Keratinocyte (primary cell): ENCODE data around the gene PSMD2. TPM values are rescaled to one million over a fixed set of nuclear protein-coding genes. Genes with fewer than 3 reads are reported as not detected.

Source experiments
- DNase-seq: peaks from one replicate; pipeline ENCODE4 v3.0.0-alpha.2; 2011; ENCODE audit warnings: low read depth, missing footprints, low spot score
- FAIRE-seq: peaks from 2 replicates; lab custom pipeline; 2011; peaks lifted over from hg19 to GRCh38; lab: Jason Lieb, UNC
- H2AFZ ChIP-seq: 2 replicates; pipeline ENCODE4 v1.6.0; 2012; ENCODE audit warnings: low read length, control low read depth, inconsistent platforms; ENCODE audit not compliant: control insufficient read depth
- H3K27ac ChIP-seq: 2 replicates; pipeline ENCODE4 v1.5.1; 2011; ENCODE audit warnings: low read length; ENCODE audit not compliant: control insufficient read depth, insufficient read depth
- H3K27me3 ChIP-seq: 3 replicates; pipeline ENCODE4 v1.6.0; 2011; ENCODE audit warnings: low read length; ENCODE audit not compliant: control insufficient read depth, insufficient read depth; ENCODE audit errors: extremely low read depth
- H3K36me3 ChIP-seq, 2 experiments: 2 replicates in 1 of 2; 3 replicates in 1 of 2; pipeline ENCODE4 v1.5.1; 2011; ENCODE audit warnings: low read length in 2 of 2, mild to moderate bottlenecking in 1 of 2; ENCODE audit not compliant: control insufficient read depth in 2 of 2, insufficient read depth in 2 of 2; ENCODE audit errors: extremely low read depth in 1 of 2
- H3K4me1 ChIP-seq: 3 replicates; pipeline ENCODE4 v1.5.1; 2011; ENCODE audit warnings: low read length; ENCODE audit not compliant: control insufficient read depth, insufficient read depth; ENCODE audit errors: extremely low read depth
- H3K4me2 ChIP-seq: 3 replicates; pipeline ENCODE4 v1.6.0; 2011; ENCODE audit warnings: low read depth, low read length; ENCODE audit not compliant: control insufficient read depth, insufficient read depth; ENCODE audit errors: extremely low read depth
- H3K4me3 ChIP-seq, 3 experiments: fragments of 200-600 bp in 1 of 3; sonication (generic) in 1 of 3; 2 replicates in 2 of 3; 3 replicates in 1 of 3; pipeline ENCODE4 v1.5.1; 2011 to 2016; ENCODE audit warnings: low read length in 3 of 3, mild to moderate bottlenecking in 3 of 3, control low read depth in 2 of 3, inconsistent platforms in 1 of 3, low read depth in 1 of 3, mixed read lengths in 1 of 3, mixed run types in 1 of 3, moderate library complexity in 1 of 3; ENCODE audit not compliant: control insufficient read depth in 2 of 3, insufficient read depth in 2 of 3; ENCODE audit errors: extremely low read depth in 1 of 3
- H3K79me2 ChIP-seq: 2 replicates; pipeline ENCODE4 v1.6.0; 2012; ENCODE audit warnings: low read length; ENCODE audit not compliant: control insufficient read depth, insufficient read depth
- H3K9ac ChIP-seq: 3 replicates; pipeline ENCODE4 v1.6.0; 2011; ENCODE audit warnings: low read length; ENCODE audit not compliant: control insufficient read depth, insufficient read depth; ENCODE audit errors: extremely low read depth
- H3K9me1 ChIP-seq: 3 replicates; pipeline ENCODE4 v1.6.0; 2011; ENCODE audit warnings: low read length; ENCODE audit not compliant: control insufficient read depth, insufficient read depth; ENCODE audit errors: extremely low read depth
- H3K9me3 ChIP-seq: 2 replicates; pipeline ENCODE4 v1.5.1; 2012; ENCODE audit warnings: low read depth, low read length; ENCODE audit not compliant: control insufficient read depth
- H4K20me1 ChIP-seq: 3 replicates; pipeline ENCODE4 v1.6.0; 2011; ENCODE audit warnings: low read length; ENCODE audit not compliant: control insufficient read depth, insufficient read depth; ENCODE audit errors: extremely low read depth
- CTCF ChIP-seq, 3 experiments: IDR thresholded peaks in 1 of 3; conservative IDR thresholded peaks in 1 of 3; optimal IDR thresholded peaks in 1 of 3; 2 replicates in 2 of 3; 3 replicates in 1 of 3; pipeline versions ENCODE3 to v1.5.1; 2011; ENCODE audit warnings: low read length in 3 of 3, mild to moderate bottlenecking in 3 of 3, moderate library complexity in 2 of 3, control low read depth in 1 of 3, inconsistent platforms in 1 of 3; ENCODE audit not compliant: insufficient read depth in 2 of 3; ENCODE audit errors: extremely low read depth in 1 of 3
- EZH2 ChIP-seq: IDR thresholded peaks from one replicate; pipeline ENCODE4 v1.6.1; 2012; ENCODE audit warnings: inconsistent platforms, mild to moderate bottlenecking, low read length, moderate library complexity
- dilution Hi-C: fragments of 300-500 bp; cut with MboI; formaldehyde crosslinking; loops from one replicate; pipeline ENCODE4 v1.7.0; 2020; ENCODE audit warnings: low sequenced_read_pairs; ENCODE audit not compliant: extremely low pct_ligation_motif_present
- polyA plus RNA-seq, 5 experiments: library from polyadenylated mRNA; depleted of rRNA in 3 of 5; stranded (reverse) in 3 of 5; stranded (forward) in 1 of 5; unstranded in 1 of 5; fragments of >200 nt; gene quantifications; 1 replicate in 1 of 5; 2 replicates in 3 of 5; 3 replicates in 1 of 5; pipeline versions ENCODE4 v1.2.1 to v1.2.3, GENCODE V29; 2011 to 2012; ENCODE audit warnings: missing spikeins in 2 of 5, low read depth in 1 of 5, low replicate concordance in 1 of 5

The PSMD2 gene
- polyA plus RNA-seq, 1 donor (not counting 4 experiments of a cell fraction or from before 2014, with no cell fraction given): 593 TPM

DNA sequence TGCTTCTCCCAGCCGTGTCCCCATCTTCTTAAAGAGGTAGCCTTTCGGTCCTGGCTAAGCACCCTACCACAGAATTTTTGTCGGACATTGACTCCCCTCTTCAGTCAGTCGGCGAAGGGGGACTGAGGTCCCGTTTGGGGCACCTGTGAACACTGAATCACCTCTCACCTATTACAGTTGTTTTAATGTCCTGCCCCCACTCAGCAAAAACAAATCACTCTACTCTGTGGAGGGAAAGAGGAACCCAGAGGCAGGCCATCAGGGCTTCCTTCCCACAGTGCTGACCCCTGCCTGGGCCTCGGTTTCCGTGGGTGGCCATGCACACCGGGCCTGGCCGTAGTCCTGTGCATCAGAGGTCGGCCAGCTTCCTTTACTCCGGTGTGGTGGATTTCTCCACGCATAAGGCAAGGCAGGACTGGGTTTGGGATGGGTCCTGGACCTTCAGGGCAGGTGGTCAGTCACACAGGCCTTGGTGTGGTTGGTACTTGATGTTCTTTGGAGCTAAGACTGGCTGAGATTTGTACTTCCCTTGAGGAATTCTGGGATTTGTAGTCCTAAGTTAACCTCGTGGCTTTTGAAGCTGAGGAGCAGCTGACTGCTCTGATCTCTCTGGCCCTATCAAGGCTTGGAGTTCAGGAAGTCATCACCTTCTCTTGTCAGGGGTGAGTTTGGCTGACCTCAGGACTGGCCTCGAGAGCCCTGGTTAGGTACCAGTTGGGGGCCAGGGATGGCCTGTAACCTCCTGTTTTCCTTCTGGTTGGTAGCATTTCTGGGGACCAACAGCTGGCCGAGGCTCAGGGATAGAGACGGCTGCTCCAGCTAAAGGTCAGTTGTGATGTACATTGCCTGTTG is 37.7 kb downstream of the PSMD2 start:
- Histone ChIP-seq H3K27me3 (no peaks in the 10 kb centered on the region), H3K9me1 (peaks cover 6% of the 10 kb centered on the region), H3K79me2 (peaks cover 28% of the 10 kb centered on the region), H3K36me3 (peaks cover 23 to 39% of the 10 kb centered on the region in 2 experiments), H3K9ac (peak overlapping the region; percentile 88), H4K20me1 (peaks cover 15% of the 10 kb centered on the region), H3K4me2 (peak overlapping the region; percentile 90), H2AFZ (no peak overlapping the region), H3K27ac (peak overlapping the region; percentile 85), H3K9me3 (no peaks in the 10 kb centered on the region), H3K4me3 (peak overlapping the region; percentile 52 to 78 (median 72)), H3K4me1 (peaks cover 89% of the 10 kb centered on the region)
- FAIRE-seq (peak; percentile 60), DNase-seq (no peak)
- TF ChIP-seq EZH2 (no peak), CTCF (optimal IDR thresholded peaks at IDR 0.05 in 1 of 3, IDR thresholded peaks at IDR 0.05 in 1 of 3, conservative IDR thresholded peaks at IDR 0.05 in 1 of 3; ENCODE audit: extremely low read depth in 1 of 3, insufficient read depth in 2 of 3, low read length in 3 of 3) (no peak)
- dilution Hi-C loops: no loop called here

GRCh38 chr3:184337399-184337714 is 38.3 kb downstream of the PSMD2 start, which contains the start of gene FAM131A:
Gene FAM131A, plus strand, starts transcription at chr3:184337600. Its CDS starts 31 bp downstream, at chr3:184337631.
- peaks cover 88% of the 10 kb centered on the region for H3K4me1 ChIP-seq
- TF ChIP-seq CTCF (optimal IDR thresholded peaks at IDR 0.05 in 1 of 3, IDR thresholded peaks at IDR 0.05 in 1 of 3, conservative IDR thresholded peaks at IDR 0.05 in 1 of 3; ENCODE audit: extremely low read depth in 1 of 3, insufficient read depth in 2 of 3, low read length in 3 of 3): no peak
- no peak for TF ChIP-seq EZH2
- peaks cover 4% of the 10 kb centered on the region for H3K9me1 ChIP-seq
- H4K20me1 ChIP-seq: peaks cover 13% of the 10 kb centered on the region
- dilution Hi-C loops: no loop called here
- H3K9me3 ChIP-seq: no peaks in the 10 kb centered on the region
- peak within 1 kb of the TSS; percentile 52 to 78 (median 72) for H3K4me3 ChIP-seq
- peaks cover 28% of the 10 kb centered on the region for H3K79me2 ChIP-seq
- no peak within 1 kb of the TSS for H2AFZ ChIP-seq
- peak within 1 kb of the TSS; percentile 85 for H3K27ac ChIP-seq
- no peaks in the 10 kb centered on the region for H3K27me3 ChIP-seq
- H3K4me2 ChIP-seq: peak within 1 kb of the TSS; percentile 90
- FAIRE-seq (no peak), DNase-seq (no peak)
- H3K9ac ChIP-seq: peak within 1 kb of the TSS; percentile 88
- peaks cover 19 to 35% of the 10 kb centered on the region in 2 experiments for H3K36me3 ChIP-seq
